HCT116 (cell line): ENCODE results near the gene RND2. TPM values are rescaled to one million over a fixed set of nuclear protein-coding genes. Genes with fewer than 3 reads are reported as not detected.

Source experiments
- ATAC-seq: fragments of 200-7000 bp; cut with Tn5 transposase; 2 replicates; pipeline ENCODE4 v1.9.1; 2020; ENCODE audit warnings: mild to moderate bottlenecking, moderate library complexity
- BruUV-seq: library from RNA; stranded (reverse); fragments of 400-500 nt; replicated peaks from 2 replicates; lab custom pipeline; 2021; lab: Mats Ljungman, UMichigan
- CTCF ChIA-PET: fragments of 300-600 bp; sonication (Branson Sonifier 250); formaldehyde crosslinking; loops from one replicate; lab custom pipeline; 2021; ENCODE audit warnings: antibody characterized with exemption; lab: Charles Lee
- POLR2A ChIA-PET: fragments of 300-600, 350-600 bp; sonication (Branson Sonifier 250); formaldehyde crosslinking; loops from one replicate; lab custom pipeline; 2021; ENCODE audit warnings: antibody characterized with exemption; lab: Charles Lee
- RAD21 ChIA-PET, 2 experiments: fragments of 300-600 bp; sonication (Branson Sonifier 250); formaldehyde crosslinking; loops; one replicate each; lab custom pipeline; 2023; ENCODE audit warnings: low total read pairs in 2 of 2; ENCODE audit not compliant: uncharacterized antibody in 2 of 2, unreplicated experiment in 2 of 2, low non-redundant PET in 1 of 2; lab: Charles Lee
- DNase-seq: peaks from one replicate; pipeline ENCODE4 v3.0.0-alpha.2; 2010; ENCODE audit warnings: low read depth, low spot score
- H2AFZ ChIP-seq: fragments of 200-600 bp; shearing (Covaris generic), sonication (generic); 2 replicates; pipeline ENCODE4 v1.6.1; 2017; ENCODE audit warnings: low read depth, mixed run types, mixed read lengths, antibody characterized with exemption, low read length; ENCODE audit not compliant: poor library complexity, severe bottlenecking
- H3K27ac ChIP-seq: 2 replicates; pipeline ENCODE4 v1.5.1; 2012; ENCODE audit warnings: low read depth, low read length
- H3K27me3 ChIP-seq: fragments of 200-600 bp; sonication (generic); 2 replicates; pipeline ENCODE4 v1.6.1; 2016; ENCODE audit warnings: mixed run types, low read length, mixed read lengths; ENCODE audit not compliant: insufficient read depth
- H3K36me3 ChIP-seq, 2 experiments: fragments of 200-500 bp in 1 of 2; fragments of 200-600 bp in 1 of 2; sonication (Bioruptor generic) in 1 of 2; sonication (generic) in 1 of 2; 2 replicates each; pipeline versions ENCODE4 v1.5.1 to v1.6.1; 2014 to 2016; ENCODE audit warnings: low read length in 2 of 2, inconsistent platforms in 1 of 2, mixed read lengths in 1 of 2, mixed run types in 1 of 2; ENCODE audit not compliant: insufficient read depth in 2 of 2, control insufficient read depth in 1 of 2
- H3K4me1 ChIP-seq, 2 experiments: fragments of 200-600 bp in 1 of 2; sonication (generic) in 1 of 2; 2 replicates each; pipeline versions ENCODE4 v1.5.1 to v1.6.1; 2012 to 2017; ENCODE audit warnings: low read length in 2 of 2, inconsistent platforms in 1 of 2, mild to moderate bottlenecking in 1 of 2, mixed read lengths in 1 of 2, mixed run types in 1 of 2, moderate library complexity in 1 of 2; ENCODE audit not compliant: insufficient read depth in 2 of 2, control insufficient read depth in 1 of 2
- H3K4me2 ChIP-seq: fragments of 200-600 bp; sonication (generic); 2 replicates; pipeline ENCODE4 v1.6.1; 2017; ENCODE audit warnings: mixed run types, low read length, mixed read lengths
- H3K4me3 ChIP-seq, 2 experiments: fragments of 200-600 bp in 1 of 2; sonication (generic) in 1 of 2; replicated peaks in 1 of 2; 2 replicates each; pipeline ENCODE4 v1.5.1; 2011 to 2016; ENCODE audit warnings: low read length in 2 of 2, control low read depth in 1 of 2, low read depth in 1 of 2, mild to moderate bottlenecking in 1 of 2, mixed read lengths in 1 of 2, mixed run types in 1 of 2
- H3K79me2 ChIP-seq: fragments of 200-600 bp; sonication (generic); 2 replicates; pipeline ENCODE4 v1.6.1; 2017; ENCODE audit warnings: mild to moderate bottlenecking, mixed run types, low read length, moderate library complexity, mixed read lengths; ENCODE audit not compliant: insufficient read depth
- H3K9ac ChIP-seq: fragments of 200-600 bp; sonication (generic); 2 replicates; pipeline ENCODE4 v1.6.1; 2016; ENCODE audit warnings: low read length, mixed read lengths
- H3K9me2 ChIP-seq: fragments of 200-600 bp; sonication (generic), shearing (Covaris generic); 2 replicates; pipeline ENCODE4 v1.6.1; 2017; ENCODE audit warnings: mixed run types, mild to moderate bottlenecking, moderate library complexity; ENCODE audit not compliant: insufficient read depth
- H3K9me3 ChIP-seq, 2 experiments: fragments of 200-500 bp in 1 of 2; fragments of 200-600 bp in 1 of 2; sonication (Bioruptor generic) in 1 of 2; sonication (generic) in 1 of 2; 2 replicates each; pipeline ENCODE4 v1.6.1; 2014 to 2017; ENCODE audit warnings: low read length in 2 of 2, mixed read lengths in 2 of 2, inconsistent platforms in 1 of 2, low read depth in 1 of 2, mild to moderate bottlenecking in 1 of 2, mixed run types in 1 of 2, moderate library complexity in 1 of 2; ENCODE audit not compliant: control insufficient read depth in 1 of 2, insufficient read depth in 1 of 2
- H4K20me1 ChIP-seq: fragments of 200-600 bp; sonication (generic), shearing (Covaris generic); 2 replicates; pipeline ENCODE4 v1.6.1; 2017; ENCODE audit warnings: mixed run types, mild to moderate bottlenecking, moderate library complexity; ENCODE audit not compliant: insufficient read depth
- CBX3 ChIP-seq: IDR thresholded peaks from 2 replicates; pipeline ENCODE4 v1.6.1; 2012; ENCODE audit warnings: low read depth
- CEBPB ChIP-seq: IDR thresholded peaks from 2 replicates; pipeline ENCODE4 v1.6.1; 2012; ENCODE audit warnings: low read depth
- CTCF ChIP-seq, 3 experiments: fragments of 200-600 bp in 1 of 3; sonication (generic) in 1 of 3; IDR thresholded peaks in 2 of 3; conservative IDR thresholded peaks in 1 of 3; 2 replicates each; pipeline ENCODE4 v1.5.1; 2012 to 2017; ENCODE audit warnings: low read depth in 2 of 3, low read length in 2 of 3, antibody characterized with exemption in 1 of 3, borderline replicate concordance in 1 of 3, control low read depth in 1 of 3, mild to moderate bottlenecking in 1 of 3, mixed read lengths in 1 of 3, mixed run types in 1 of 3, moderate library complexity in 1 of 3; ENCODE audit not compliant: insufficient read depth in 1 of 3
- EZH2 ChIP-seq: fragments of 200-600 bp; sonication (generic); IDR thresholded peaks from 2 replicates; pipeline ENCODE4 v1.6.1; 2017; ENCODE audit warnings: antibody characterized with exemption, mixed run types
- JUND ChIP-seq: IDR thresholded peaks from 2 replicates; pipeline ENCODE4 v1.6.1; 2012
- REST ChIP-seq: IDR thresholded peaks from 2 replicates; pipeline ENCODE4 v1.6.1; 2012; ENCODE audit warnings: low read depth
- SRF ChIP-seq: IDR thresholded peaks from 2 replicates; pipeline ENCODE4 v1.6.1; 2012; ENCODE audit warnings: low read depth
- TCF7L2 ChIP-seq: IDR thresholded peaks from 2 replicates; pipeline ENCODE4 v1.7.0; 2011; ENCODE audit warnings: borderline replicate concordance, inconsistent platforms; ENCODE audit not compliant: insufficient read depth, insufficient read length; ENCODE audit errors: extremely low read depth
- ZBTB33 ChIP-seq: IDR thresholded peaks from 2 replicates; pipeline ENCODE4 v1.6.1; 2011; ENCODE audit warnings: mild to moderate bottlenecking, low read length, moderate library complexity; ENCODE audit not compliant: insufficient replicate concordance; ENCODE audit errors: extremely low read depth
- ZFX ChIP-seq: fragments of 450-650 bp; IDR thresholded peaks from 2 replicates; pipeline ENCODE4 v1.6.1; 2017
- intact Hi-C: fragments of 100-400 bp; cut with micrococcal nuclease; formaldehyde crosslinking; loops from 2 replicates; pipeline ENCODE4 v1.10.0; 2022
- total RNA-seq: library from RNA; stranded (reverse); gene quantifications from one replicate; pipeline ENCODE4 v1.2.1, GENCODE V29; 2021; ENCODE audit not compliant: unreplicated experiment

RND2 gene
- total RNA-seq, 1 experiment from 2014 or later: 0.66 TPM

- TF ChIP-seq CEBPB: no peak
- TF ChIP-seq SRF: no peak
- ATAC-seq (no peak), DNase-seq (no peak)
- BruUV-seq: no TSS peak
- CTCF ChIA-PET: no interaction called here
- H3K27me3 ChIP-seq: no peaks in the 10 kb centered on the region
- no peaks in the 10 kb centered on the region for H3K9me3 ChIP-seq
- no peaks in the 10 kb centered on the region for H4K20me1 ChIP-seq
- peaks cover 6 to 26% of the 10 kb centered on the region in 2 experiments; a peak in 3 of 4 replicates for H3K4me1 ChIP-seq
- no peak overlapping the region for H3K4me2 ChIP-seq
- no peak overlapping the region for H3K27ac ChIP-seq
- no peaks in the 10 kb centered on the region for H3K9me2 ChIP-seq
- H3K79me2 ChIP-seq: peaks cover 8% of the 10 kb centered on the region; the same call in 1 of the 2 replicates
- intact Hi-C loops: no loop called here
- no peak overlapping the region for H3K9ac ChIP-seq
- H3K36me3 ChIP-seq: peaks cover 0 to 9% of the 10 kb centered on the region in 2 experiments; a peak in 3 of 4 replicates
- H3K4me3 ChIP-seq: no peak overlapping the region
- RAD21 ChIA-PET: no interaction called here
- POLR2A ChIA-PET: interaction anchor here (1.4 kb wide), 1 partner anchor 11 kb away, joined by 3 read pairs; no protein-coding TSS in a partner anchor
- no peak overlapping the region for H2AFZ ChIP-seq
Measured at GRCh38 chr17:43018008-43018853, 6.8 kb upstream of the RND2 start.

- Histone ChIP-seq H3K27ac (no peak overlapping the region), H3K4me2 (no peak overlapping the region), H3K9ac (no peak overlapping the region), H2AFZ (no peak overlapping the region), H3K9me3 (no peaks in the 10 kb centered on the region), H4K20me1 (no peaks in the 10 kb centered on the region), H3K27me3 (no peaks in the 10 kb centered on the region), H3K4me1 (peaks cover 7 to 32% of the 10 kb centered on the region in 2 experiments; a peak in 3 of 4 replicates), H3K9me2 (no peaks in the 10 kb centered on the region), H3K36me3 (peaks cover 0 to 9% of the 10 kb centered on the region in 2 experiments; a peak in 3 of 4 replicates), H3K4me3 (no peak overlapping the region), H3K79me2 (peaks cover 8% of the 10 kb centered on the region; the same call in 1 of the 2 replicates)
- no TSS peak for BruUV-seq
- DNase-seq (no peak), ATAC-seq (no peak)
- RAD21 ChIA-PET: no interaction called here
- intact Hi-C loops: no loop called here
- POLR2A ChIA-PET: interaction anchor here (1.4 kb wide), 1 partner anchor 12 kb away, joined by 3 read pairs; no protein-coding TSS in a partner anchor
- CTCF ChIA-PET: no interaction called here
- TF ChIP-seq CTCF (IDR thresholded peaks at IDR 0.05 in 2 of 3, conservative IDR thresholded peaks at IDR 0.05 in 1 of 3; ENCODE audit: borderline replicate concordance in 1 of 3, insufficient read depth in 1 of 3, low read depth in 2 of 3, low read length in 2 of 3) (no peak), REST (no peak), ZBTB33 (no peak), ZFX (no peak), JUND (no peak), TCF7L2 (no peak), EZH2 (no peak), CBX3 (no peak)
Measured at GRCh38 chr17:43018932-43019331, 6.1 kb upstream of the RND2 start.
